GM21576 (cell line): ENCODE measurements around the gene PIGR.

Experiments
- ATAC-seq: cut with Tn5 transposase; IDR thresholded peaks from one replicate; pipeline ENCODE4 v1.9.1; 2021; ENCODE audit warnings: mild to moderate bottlenecking, moderate library complexity; ENCODE audit not compliant: unreplicated experiment

Gene PIGR

DNA sequence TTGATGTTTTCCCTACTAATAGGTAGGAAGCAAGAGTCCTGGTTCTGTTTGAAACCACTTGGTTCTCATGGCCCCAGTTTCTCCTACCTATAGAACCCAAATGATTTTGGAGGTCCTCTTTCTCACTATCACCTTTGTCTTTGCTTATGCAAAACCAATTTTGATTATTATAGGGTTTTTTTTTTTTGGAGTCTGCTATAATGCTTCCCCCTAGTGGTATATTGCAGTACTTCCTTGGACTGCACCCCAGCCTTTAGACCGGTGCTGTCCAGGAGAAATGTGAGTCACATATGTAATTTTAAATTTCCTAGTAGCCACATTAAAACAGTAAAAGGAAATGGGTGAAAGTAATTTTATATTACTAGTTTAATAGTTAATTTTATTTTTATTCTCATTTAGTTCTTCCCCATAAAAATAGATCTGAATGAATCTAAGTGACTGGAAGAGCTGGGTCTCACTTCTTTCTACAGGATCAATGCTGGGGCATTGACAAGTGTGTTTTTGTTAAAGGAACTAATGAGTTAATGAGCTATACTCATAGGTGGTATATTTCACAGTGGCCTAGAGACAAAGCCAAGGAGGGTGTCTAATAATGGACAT lies 35.1 kb downstream of the PIGR start:
- ATAC-seq: no peak

DNA sequence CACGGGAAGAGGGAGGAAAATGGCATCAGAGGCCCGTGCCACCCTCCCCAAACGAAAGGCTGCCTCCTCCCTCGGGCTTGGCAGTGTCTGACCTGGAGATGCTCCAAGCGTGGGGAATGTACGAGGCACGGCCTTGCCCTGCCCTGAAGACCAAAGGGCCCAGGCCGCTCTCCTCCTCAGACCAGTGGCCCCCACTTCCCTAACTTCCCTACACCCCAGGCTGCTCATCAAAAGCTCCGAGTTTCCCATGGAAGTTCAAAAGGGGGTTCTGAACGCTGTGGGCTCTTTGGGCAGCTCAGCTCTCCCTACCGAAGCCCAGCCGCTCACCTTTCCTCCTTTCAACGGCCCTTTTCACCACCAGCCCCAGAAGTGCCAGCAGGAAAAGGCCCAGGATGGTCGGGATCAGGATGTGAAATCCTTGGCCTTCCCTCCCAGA lies 36.4 kb downstream of the PIGR start:
- no peak for ATAC-seq

DNA sequence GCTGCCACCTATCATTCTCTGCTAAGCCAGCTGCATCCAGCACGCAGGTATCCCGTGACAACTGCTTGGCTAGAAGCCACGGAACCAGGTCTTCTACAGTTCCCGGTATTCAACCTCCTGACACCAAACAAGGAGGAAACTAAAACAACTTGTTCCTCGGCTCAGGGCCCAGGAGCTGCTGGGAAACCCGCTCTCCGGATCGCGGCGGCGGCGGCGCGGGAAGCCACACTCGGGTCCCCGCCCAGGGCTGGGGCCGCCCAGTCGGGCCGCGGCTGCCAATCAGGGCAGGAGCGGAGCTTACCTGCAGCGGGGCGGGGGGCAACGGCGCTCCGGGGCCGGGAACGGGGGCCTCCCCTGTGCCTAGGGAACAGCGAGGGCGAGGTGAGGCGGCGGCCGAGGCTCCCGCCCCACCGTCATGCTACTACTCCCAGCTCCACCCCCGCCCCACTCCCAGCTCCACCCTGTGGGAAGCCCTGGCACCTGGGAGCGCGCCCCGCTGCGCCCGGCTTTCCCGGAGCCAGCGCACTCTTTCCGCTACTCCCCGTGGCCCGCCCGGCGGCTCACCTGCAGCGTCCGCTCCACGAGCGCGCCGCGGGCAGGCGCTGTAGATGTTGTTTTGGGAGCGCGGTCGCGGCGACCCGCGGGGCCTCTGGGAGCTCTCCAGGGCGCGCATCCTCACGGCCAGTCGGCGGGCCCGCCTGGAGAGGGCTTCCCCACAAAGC lies 36.9 kb downstream of the PIGR start:
- ATAC-seq: no peak

GRCh38 chr1:206908038-206908437 lies 38.2 kb downstream of the PIGR start:
- ATAC-seq: no peak

DNA sequence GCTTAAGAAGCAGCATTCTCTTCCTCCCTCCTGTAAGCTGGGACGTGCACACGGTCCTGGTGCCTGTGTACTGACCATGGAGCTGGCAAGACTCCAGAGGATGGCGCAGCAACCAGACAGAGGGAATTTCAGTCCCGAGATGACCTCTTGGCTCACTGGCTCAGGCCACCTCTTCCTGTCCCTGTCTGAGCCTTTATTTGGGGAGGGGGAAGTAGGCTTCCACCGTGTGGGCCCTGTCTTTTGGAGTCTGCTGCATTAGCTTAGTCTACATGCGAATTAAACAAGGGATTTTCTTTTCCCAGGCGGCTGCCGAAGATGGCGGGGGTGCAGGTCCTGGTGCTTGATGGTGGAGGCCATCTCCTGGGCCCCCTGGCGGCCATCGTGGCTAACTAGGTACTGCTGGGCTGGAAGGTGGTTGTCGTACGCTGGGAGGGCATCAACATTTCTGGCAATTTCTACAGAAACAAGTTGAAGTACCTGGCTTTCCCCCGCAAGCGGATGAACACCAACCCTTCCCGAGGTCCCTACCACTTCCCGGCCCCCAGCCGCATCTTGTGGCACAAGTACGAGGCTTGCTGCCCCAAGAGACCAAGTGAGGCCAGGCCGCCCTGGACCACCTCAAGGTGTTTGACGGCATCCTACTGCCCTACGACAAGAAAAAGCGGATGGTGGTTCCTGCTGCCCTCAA lies 38.8 kb downstream of the PIGR start:
- ATAC-seq: no peak

- ATAC-seq: no peak
These were observed 40.7 kb downstream of the PIGR start for GRCh38 chr1:206905295-206906164.

DNA sequence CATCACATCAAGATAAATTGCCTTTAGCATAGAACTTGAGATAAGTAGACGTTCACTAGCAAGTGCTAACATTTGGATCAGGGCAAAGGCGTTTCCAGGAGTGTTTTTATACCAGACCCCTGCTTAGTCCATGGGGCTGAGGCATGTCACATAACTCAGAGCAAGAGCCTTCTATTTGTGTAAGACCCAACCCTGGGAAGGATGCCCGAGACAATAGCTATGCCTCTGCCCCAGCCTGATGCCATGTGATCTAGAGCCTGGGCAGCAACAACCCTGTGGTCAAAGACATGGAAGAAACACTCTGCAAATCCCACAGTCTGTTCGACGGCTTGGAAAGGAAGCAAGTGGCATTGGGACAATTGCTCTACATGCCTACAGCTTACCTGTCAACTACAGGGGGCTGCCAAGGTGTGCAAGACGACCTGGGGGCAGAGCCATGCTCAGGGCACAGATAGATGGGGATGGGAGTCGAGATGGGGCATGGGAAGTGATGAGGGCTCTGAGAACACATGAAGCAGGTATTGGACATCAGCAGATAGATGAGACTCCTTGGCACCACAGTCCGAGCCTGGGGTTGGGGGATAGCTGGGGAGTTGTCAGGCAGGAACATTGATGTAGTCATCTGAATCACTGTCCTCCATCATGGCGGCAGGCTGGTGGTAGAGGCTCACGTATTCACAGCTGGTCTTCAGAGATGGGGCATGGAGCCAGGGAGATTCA lies 41.7 kb downstream of the PIGR start:
- ATAC-seq: no peak

DNA sequence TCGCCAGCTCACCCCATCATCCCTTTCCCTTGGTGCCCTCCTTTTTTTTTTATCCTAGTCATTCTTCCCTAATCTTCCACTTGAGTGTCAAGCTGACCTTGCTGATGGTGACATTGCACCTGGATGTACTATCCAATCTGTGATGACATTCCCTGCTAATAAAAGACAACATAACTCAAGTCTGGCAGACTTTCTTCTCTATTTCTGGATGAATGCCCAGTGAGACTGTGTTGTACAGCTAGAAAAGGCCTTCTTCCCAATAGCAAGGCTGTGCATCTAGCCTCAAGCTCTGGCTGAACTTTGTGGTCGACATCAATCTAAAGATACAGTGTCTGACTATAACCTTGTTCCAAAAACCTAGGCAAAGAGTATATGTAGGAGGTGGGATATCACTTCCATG lies 42.6 kb downstream of the PIGR start:
- no peak for ATAC-seq

DNA sequence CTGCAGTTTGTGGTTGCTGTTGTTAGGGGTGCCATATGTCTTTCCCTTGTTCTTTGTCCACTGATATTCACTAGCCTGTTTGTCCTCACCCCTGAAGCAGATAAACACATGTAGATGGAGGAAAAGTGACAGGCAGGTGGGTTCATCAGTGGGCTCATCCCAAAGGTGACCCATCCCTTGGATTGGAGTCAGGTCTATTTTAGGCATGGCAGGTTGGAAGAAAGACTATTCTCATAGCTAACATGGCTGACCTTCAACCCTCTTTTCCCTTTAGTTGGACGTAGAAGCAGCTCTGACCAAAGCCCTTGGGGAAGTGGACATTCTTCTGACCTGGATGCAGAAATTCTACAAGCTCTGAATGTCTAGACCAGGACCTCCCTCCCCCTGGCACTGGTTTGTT lies 43.6 kb downstream of the PIGR start:
- ATAC-seq: no peak

DNA sequence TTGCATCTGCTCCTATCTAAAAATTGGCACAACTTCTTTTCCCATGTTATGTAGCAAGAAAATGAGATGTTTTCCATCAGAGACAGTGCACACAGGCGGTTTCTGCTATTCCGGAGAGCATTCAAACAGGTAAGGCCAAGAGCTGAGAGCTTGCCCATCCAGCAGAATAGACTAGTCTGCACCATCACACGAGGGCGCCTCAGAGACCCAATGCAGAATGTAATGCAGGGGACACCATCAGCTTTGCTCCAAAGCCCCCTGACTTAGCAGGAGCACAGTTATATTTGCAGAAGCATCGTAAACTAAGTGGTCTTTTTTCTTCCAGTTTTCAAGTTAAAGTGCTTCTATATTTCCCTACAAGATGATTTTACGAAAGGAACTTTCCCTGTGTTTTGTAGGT lies 44.3 kb downstream of the PIGR start:
- no peak for ATAC-seq

- no peak for ATAC-seq
These were observed 46.1 kb downstream of the PIGR start for GRCh38 chr1:206900149-206900548.

DNA sequence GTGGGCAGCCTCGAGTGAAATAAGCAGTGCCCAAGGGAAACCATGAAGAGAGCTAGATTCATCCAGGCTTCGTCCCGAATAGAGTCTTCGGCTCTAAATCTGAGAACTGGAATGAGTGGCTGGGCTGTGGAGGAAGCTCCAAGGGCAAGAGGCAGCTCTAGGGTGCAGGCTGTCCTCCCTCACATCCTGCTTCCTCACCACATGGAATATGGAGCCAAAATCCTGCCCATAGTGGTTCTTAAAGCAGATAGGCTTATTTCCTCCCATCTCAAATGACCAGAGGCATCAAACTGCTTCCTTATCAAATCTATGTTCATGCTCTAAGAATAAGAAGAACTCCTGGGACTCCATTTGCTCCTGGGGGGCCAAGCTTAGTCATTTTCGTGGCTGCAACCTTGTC lies 46.5 kb downstream of the PIGR start:
- no peak for ATAC-seq

DNA sequence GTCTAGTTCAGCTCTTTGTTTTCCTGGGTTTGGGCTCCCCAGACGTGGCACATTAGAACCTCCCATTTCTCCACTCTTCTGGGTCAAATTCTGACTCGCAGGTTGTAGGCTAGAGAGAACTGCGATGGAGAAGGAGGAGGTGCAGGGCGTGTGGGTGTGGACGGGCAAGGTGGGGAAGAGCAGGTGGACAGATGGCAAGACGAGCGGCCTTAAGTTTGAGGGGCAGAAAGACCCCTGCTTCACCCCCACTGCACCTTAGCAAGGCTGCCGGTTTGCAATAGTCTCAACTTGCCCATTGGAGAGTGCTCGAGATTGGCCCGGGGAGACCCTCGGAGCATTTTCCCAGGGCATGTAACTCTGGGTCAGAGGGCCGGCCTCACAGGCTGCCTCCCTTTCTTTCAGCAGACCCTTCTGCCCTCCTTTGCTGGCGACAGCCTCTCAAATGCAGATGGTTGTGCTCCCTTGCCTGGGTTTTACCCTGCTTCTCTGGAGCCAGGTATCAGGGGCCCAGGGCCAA lies 47.3 kb downstream of the PIGR start:
- no peak for ATAC-seq

DNA sequence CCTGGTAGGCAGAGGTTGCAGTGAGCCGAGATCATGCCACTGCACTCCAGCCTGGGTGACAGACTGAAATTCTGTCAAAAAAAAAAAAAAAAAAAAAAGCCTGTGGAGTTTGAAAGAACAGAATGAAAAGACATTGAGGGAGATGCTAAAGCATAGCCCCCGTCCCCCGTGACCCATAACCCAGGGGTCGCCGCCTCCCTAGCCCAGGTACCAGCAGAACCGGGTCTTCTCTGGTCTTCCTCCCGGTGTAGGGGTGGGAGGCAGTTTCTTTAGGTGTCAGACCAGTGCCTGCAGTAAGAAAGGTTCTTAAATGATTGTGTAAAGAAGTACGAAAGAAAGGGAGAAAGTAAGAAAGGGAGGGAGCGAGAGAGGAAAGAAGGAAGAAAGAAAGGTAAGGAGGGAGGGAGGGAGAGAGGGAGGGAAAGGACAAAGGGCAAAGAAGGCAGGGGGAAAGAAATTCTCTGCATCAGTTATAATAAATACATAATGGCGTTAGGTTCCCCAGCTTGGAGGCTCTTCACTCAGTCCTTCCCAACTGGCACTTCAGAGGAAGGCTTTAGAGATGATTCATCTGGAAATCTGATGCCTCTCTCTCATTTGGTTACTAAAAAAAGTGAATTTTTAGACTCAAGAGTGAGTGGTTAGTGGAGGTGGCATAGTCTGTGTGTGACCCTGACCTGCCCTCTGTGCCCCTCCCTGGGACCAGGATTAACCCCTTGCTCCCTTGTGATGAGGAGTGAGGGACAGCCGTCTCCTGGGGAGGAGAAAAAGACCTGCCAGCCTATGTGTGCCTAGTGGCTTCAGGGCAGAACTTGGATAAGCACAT lies 48.0 kb downstream of the PIGR start:
- ATAC-seq: no peak

DNA sequence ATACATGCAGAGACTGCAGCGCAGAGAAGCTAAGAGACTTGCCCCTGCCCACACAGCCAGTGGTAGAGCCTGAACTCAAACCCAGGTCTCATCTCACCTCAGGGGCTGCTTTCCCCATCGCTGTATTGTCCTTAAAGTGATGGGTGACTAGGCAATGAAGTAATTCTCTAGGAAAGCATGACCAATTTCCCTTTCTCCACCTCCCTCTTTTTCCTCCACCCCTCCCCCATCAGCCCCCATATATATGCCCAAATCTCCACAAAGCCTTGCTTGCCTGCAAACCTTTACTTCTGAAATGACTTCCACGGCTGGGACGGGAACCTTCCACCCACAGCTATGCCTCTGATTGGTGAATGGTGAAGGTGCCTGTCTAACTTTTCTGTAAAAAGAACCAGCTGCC lies 49.1 kb downstream of the PIGR start, which contains the start of gene IL24:
Gene IL24 (plus strand): TSS at position 269 of the 400 bp plus-strand sequence. CDS start 390 bp downstream, outside the sequence.
- no peak for ATAC-seq

- ATAC-seq: no peak
These were observed 50.0 kb downstream of the PIGR start for GRCh38 chr1:206896261-206896660.

DNA sequence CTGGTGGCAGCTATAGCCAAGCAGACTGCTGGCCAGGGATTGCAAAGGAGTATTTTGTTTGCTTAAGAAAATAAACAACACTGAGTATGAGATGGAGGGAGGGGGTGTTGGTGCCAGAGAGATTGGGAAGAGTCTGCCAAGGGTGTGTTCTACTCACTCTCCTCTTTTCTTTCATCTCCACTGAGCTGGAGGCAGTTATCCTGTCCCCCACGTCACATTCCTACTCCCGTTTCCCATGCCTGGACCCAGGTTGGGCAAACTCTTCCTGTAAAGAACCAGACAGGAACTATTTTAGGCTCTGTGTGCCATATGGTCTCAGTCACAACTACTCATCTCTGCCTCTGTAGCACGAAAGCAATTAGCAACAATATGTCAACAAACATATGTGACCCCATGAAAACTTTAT lies 50.4 kb downstream of the PIGR start:
- no peak for ATAC-seq

GRCh38 chr1:206895325-206895724 lies 50.9 kb downstream of the PIGR start:
- ATAC-seq: no peak

DNA sequence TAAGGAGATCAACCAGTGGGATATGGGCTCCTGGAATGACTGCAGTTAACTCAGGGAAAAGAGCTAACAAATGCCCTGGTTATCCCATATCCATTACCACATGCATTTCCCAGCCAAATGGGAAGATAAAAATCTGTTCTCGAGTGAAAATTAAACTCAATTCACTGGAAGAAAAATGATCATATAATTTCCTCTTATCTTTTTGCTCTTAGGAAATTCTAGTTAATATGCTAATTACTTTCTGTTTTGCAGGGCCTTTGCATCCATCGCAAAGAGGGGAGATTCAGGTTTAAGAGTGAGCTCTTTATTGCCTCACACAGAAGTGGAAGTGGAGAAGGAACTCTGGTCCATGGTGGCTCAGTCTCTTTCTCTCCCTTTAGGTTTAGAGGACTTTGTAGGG lies 52.9 kb downstream of the PIGR start:
- ATAC-seq: no peak
